ENCODE results near the gene LRP2BP. TPM values are rescaled to one million over a fixed set of nuclear protein-coding genes. Genes with fewer than 3 reads are reported as not detected.

Gene LRP2BP
- total and polyA plus RNA-seq, 2 experiments from 2014 or later: 0.28 to 1.7 TPM

GRCh38 chr4:185334326-185334725 lies 61.4 kb downstream of the LRP2BP start (continued):
- TF ChIP-seq ZNF462 (CRISPR knock-in tag; IDR thresholded peaks at IDR 0.05): no peak
- no peak for TF ChIP-seq EZH2 (IDR thresholded peaks at IDR 0.05; ENCODE audit: low read depth, unreplicated experiment)
- no peak for TF ChIP-seq JUNB (IDR thresholded peaks at IDR 0.05; ENCODE audit: unreplicated experiment)
- no peak for TF ChIP-seq ZNF331 (CRISPR knock-in tag; IDR thresholded peaks at IDR 0.05; ENCODE audit: low read depth)
- TF ChIP-seq STAT1 (IDR thresholded peaks at IDR 0.05; ENCODE audit: unreplicated experiment): no peak
- TF ChIP-seq EZH2phosphoT487 (IDR thresholded peaks at IDR 0.05; ENCODE audit: unreplicated experiment): no peak
- TF ChIP-seq REST (IDR thresholded peaks at IDR 0.05; ENCODE audit: unreplicated experiment): no peak
